Measurements from ENCODE around the gene NCAN.
"Not testable (repeated sequence)": the region's sequence is repeated elsewhere in the genome, so short reads cannot be mapped to it uniquely, and the experiment has no call there.

Gene NCAN

DNA sequence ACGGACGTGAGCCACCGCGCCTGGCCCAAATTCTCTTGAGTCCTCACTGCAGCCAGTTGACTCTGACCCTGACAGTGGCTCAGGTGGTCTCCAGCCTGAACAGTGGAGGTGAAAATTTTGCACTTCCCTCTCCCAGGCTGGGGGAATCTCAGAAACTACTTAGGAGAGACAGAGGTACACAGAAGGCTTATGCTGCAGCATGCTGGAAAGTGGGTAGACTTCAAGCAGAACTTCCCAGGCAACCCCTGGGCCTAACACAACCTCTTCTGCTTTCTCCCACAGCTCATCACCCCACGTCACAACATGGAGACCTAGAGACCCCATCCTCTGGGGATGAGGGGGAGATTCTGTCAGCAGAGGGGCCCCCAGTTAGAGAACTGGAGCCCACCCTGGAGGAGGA, 14.4 kb downstream of the NCAN start:
- no peak for DNase-seq

DNA sequence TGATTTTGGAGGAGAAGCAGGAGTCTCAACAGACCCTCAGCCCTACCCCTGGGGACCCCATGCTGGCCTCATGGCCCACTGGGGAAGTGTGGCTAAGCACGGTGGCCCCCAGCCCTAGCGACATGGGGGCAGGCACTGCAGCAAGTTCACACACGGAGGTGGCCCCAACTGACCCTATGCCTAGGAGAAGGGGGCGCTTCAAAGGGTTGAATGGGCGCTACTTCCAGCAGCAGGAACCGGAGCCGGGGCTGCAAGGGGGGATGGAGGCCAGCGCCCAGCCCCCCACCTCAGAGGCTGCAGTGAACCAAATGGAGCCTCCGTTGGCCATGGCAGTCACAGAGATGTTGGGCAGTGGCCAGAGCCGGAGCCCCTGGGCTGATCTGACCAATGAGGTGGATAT, 14.9 kb downstream of the NCAN start:
- DNase-seq: no peak

- DNase-seq: no peak
Measured at GRCh38 chr19:19227217-19227616, 15.5 kb downstream of the NCAN start.

- DNase-seq: no peak
Measured at GRCh38 chr19:19229701-19230100, 17.9 kb downstream of the NCAN start.

DNA sequence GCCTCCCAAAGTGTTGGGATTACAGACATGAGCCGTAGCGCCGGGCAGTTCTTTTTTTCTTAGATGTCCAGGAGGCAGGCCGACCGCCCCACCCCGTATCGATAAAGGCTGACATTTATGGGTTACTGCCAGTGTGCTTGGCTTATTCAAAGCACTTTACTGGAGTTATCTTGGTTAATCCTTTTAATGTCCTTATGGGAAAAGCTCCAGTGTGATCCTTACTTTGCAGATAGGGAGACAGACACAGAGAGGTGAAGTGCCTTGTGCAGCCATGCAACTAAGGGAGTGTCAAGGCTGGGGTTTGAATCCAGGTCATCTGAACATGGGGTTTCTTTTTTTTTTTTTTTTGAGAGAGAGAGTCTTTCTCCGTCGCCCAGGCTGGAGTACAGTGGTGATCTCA, 19.2 kb downstream of the NCAN start:
- no peak for DNase-seq

DNA sequence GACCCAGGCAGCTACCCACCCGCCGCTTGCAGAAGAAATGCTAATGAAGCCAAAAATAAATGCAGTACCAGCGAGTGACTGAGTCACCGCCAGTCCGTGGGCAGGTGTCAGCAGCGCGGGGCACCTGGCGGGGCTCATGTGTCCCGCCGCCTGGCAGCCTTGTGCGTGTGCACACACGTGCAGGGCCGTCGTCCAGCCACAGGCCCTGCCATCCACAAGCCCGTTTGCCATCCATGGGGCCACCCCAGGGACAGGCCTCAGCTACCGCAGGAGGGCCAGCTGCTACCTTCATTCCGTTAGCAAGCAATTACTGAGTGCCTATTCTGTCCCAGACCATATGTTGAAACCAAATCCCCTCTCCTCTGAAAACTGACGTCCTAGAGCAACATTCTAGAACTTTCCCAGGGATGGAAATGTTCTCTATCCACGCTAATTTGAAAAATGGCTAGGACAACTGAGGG, 20.5 kb downstream of the NCAN start:
- DNase-seq: no peak

GRCh38 chr19:19234220-19234816, 22.6 kb downstream of the NCAN start:
- DNase-seq: no peak

GRCh38 chr19:19236173-19236572, 24.4 kb downstream of the NCAN start:
- DNase-seq: no peak

GRCh38 chr19:19238126-19238894, 26.6 kb downstream of the NCAN start:
- DNase-seq: no peak

GRCh38 chr19:19239675-19240074, 27.9 kb downstream of the NCAN start:
- no peak for DNase-seq

DNA sequence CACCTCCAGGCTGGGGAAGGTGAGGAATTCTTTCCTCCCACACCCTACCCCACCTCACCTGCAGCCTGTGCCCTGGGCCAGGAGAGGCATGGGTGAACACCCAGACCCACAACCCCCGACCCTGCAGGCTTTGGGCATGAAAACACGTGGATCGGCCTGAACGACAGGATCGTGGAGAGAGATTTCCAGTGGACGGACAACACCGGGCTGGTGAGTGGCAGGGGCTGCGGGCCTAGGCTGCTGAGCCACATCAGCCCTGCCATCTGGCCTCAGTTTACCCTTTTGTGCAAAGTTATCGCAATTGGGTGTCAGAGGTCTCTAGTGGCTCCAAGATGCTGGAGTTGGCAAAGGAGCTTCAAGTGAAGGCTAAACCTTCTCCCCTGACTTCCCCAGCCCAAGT, 28.7 kb downstream of the NCAN start:
- no peak for DNase-seq

DNA sequence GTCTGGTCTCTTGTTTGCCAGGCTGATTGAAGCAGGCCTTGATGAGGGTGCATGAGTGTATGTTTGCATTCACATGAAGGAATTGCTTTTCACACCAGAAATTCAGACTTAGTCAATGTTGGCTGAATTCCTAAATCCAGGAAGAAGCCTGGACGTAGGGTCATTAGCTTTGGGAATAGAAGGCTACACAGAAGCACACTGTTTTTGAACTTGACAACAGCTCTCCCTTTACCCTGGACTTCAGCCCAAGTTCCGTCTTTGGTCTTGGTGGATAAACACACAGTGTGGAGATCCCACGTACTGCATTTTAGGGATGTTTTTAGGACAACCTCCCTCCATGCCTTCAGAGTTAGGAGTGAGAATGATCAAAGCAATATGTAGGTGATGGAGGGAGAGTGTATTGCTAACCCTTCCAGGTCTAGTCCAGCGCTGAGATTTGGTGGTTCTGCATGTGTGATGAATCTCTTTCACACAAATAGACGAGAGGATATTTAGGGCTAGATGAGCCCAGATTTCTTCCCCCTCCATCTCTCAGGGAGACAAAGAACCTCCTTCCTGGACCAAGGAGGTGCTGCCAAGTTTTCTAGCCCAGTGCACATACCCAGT, 38.5 kb downstream of the NCAN start:
- DNase-seq: no peak

DNA sequence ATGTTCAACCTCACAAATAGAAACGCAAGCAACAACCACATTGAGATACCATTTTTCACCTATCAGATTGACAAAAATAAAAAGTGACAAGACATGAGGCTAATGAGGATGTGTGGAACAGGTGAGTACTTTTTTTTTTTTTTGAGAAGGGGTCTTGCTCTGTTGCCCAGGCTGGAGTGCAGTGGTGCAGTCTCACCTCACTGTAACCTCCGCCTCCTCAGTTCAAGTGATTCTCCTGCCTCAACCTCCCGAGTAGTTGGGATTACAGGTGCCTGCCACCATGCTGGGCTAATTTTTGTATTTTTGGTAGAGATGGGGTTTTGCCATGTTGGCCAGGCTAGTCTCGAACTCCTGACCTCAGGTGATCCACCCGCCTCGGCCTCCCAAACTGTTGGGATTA, 41.7 kb downstream of the NCAN start:
- not testable (repeated sequence) for DNase-seq

DNA sequence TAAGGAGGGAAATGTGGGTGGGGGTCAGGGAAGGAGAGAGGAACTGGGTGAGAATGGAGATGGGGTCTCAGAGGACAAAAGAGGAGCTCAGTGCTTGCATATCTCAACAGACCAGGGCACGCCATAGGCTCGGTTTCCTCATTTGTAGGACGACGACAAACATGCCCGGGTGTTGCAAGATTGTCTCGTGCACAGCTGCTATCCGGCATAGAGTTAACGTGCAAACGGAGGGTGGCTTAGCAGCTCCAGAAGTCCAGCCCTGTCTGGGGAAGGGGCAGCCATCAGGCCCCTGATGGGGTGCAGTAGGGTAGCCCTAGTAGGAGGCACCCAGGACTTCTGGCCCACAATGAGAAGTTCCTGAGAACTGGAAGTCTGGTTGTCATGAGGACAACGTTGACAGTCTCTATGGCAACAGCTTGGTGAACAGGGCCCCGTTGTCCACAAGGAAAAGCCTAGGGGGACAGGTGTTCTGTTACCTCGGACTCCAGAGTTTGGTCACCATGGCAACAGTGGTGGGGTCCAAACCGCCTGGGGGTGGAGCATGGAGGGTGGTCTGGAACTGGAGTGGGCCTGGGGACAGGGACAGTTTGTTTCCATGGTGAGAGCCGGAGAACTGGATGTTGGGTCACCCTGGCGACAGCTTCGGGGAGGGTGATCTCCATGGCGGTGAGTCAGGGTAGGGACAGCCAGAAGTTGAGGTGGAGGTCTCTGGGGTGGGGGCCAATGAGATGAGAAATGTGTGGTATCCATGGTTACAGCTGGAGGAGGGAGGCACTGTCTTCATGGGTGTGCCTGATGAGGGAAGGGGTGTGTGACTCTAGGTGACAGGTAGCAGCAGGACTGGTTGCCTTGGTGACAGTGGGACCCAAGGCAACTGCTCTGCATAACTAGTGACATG, 44.6 kb downstream of the NCAN start:
- no peak for DNase-seq

DNA sequence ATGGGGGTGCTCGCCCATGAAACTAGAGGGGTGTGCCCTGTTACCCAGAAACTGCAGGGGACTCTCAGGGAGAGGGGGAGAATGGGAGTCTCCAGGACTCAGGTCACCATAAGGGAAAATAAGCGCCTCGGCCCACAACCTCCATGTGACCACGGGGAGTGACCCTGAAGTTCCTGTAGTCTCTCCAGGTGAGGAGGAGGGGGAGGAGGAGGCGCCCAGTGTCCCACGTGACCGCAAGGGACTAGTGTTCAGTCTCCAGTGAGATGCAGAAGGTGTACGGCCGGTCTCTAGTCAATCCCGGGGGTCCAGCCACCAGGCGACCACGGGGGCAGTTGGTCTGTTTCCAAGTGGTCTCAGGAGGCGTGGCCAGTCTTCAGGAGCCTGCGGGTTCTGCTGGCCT, 45.4 kb downstream of the NCAN start:
- DNase-seq: no peak

DNA sequence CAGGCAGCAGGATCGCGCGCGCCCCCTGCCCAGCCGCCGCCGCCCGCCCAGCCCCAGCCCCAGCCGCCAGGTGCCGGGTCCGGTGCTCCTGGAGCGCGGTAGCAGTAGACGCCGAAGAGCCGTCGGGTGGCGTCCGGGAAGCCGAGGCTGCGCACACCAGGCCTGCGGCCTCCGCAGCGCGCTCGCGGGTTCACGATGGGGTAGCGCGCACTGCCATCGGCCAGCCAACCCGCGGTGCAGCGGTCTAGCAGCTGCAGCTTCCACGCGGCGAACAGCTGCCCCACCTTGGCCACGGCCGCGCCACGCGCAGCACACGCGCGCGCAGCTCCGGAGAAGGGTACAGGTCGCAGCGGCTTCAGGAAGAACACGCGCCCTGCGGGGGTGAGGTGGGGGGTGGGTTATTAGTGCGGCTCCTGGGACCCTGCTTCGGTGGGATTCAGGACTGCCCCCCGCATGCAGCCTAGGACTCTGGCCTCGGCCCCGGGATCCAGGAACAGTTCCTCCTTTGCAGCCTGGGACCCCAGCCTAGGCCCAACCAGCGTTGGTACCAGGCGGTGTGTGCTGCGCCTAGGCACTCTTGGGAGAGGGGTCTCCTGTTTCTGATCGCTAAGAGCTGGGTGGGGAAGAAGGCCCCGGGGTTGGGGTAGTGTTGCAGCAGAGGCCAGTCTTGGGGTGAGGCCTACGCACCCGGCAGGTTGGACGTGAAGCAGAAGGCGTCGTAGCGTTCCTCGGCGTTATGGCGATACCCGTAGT, 46.3 kb downstream of the NCAN start:
- DNase-seq: no peak

GRCh38 chr19:19258589-19259338, 47.0 kb downstream of the NCAN start:
- DNase-seq: no peak

DNA sequence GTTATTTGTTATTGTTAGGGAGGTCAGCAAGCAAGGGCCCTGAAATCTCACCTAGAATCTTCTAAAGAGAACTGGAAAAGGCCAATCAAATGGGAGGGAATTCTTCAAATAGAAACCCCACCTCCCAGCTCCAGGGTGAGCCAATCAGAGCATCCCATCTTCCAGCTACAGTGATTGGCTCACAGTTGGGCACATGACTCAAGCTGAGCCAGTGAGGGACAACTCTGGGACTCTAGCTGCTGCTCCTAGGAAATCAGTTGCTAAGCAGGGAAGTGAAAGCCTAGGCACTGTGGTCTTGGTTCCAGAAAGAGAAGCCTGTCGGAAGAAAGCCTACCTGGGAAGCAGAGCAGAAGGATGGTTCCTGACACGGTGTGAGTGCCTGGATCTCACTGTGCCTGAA, 48.0 kb downstream of the NCAN start:
- no peak for DNase-seq

GRCh38 chr19:19260417-19261214, 48.9 kb downstream of the NCAN start:
- DNase-seq: no peak

- peak; percentile 18 for DNase-seq
Measured at GRCh38 chr19:19261350-19262189, 49.8 kb downstream of the NCAN start.

Measured in NCI-H2227 treated with DMSO at 0.1 percent for 48 hours (cell line).